22Rv1 (cell line): ENCODE results near the gene SLC13A5.

Source experiments
- CTCF ChIP-seq: fragments of 450-650 bp; IDR thresholded peaks from 2 replicates; pipeline ENCODE4 v1.5.1; 2017; ENCODE audit warnings: mild to moderate bottlenecking
- ZFX ChIP-seq: fragments of 450-650 bp; IDR thresholded peaks from 2 replicates; pipeline ENCODE4 v1.6.1; 2017; ENCODE audit warnings: antibody characterized with exemption, borderline replicate concordance

- no peak for TF ChIP-seq CTCF
- TF ChIP-seq ZFX = no peak
Measured at GRCh38 chr17:6651354-6651918, 61.7 kb downstream of the SLC13A5 start, which contains the start of the genes C17orf100 and MED31.
